Loucy (cell line): Measurements from ENCODE around the gene EFS.

Experiments used
- CTCF ChIP-seq: fragments of 200-600 bp; sonication (generic); conservative IDR thresholded peaks from 2 replicates; pipeline ENCODE4 v1.5.1; 2014; ENCODE audit warnings: mild to moderate bottlenecking, antibody characterized with exemption, low read length
- EZH2phosphoT487 ChIP-seq: fragments of 200-600 bp; IDR thresholded peaks from 2 replicates; pipeline ENCODE4 v1.6.1; 2018; ENCODE audit warnings: antibody characterized with exemption, mild to moderate bottlenecking, moderate library complexity, borderline replicate concordance

GRCh38 chr14:23339506-23340268 is 25.3 kb downstream of the EFS start:
- TF ChIP-seq CTCF: no peak
- no peak for TF ChIP-seq EZH2phosphoT487
